Measurements from ENCODE around the gene HSF4.

The HSF4 gene

GRCh38 chr16:67158637-67159600 lies 5.6 kb upstream of the HSF4 start:
- H4K20me1 ChIP-seq (ENCODE audit: low read depth, low read length) = no peaks in the 10 kb centered on the region
- H3K27me3 ChIP-seq (ENCODE audit: low read length) = no peaks in the 10 kb centered on the region
- H2AFZ ChIP-seq (ENCODE audit: low read depth, low read length, severe bottlenecking) = peak overlapping the region; percentile 84
- no peaks in the 10 kb centered on the region for H3K79me2 ChIP-seq (ENCODE audit: insufficient read depth, low read length)
- peak overlapping the region; percentile 78 for H3K4me2 ChIP-seq (ENCODE audit: low read depth, low read length, poor library complexity, severe bottlenecking)
- no peaks in the 10 kb centered on the region for H3K9me3 ChIP-seq (ENCODE audit: insufficient read depth, low read length)
- TF ChIP-seq EZH2phosphoT487 (conservative IDR thresholded peaks at IDR 0.05; ENCODE audit: low read length) (no peak), CTCF (IDR thresholded peaks at IDR 0.05; ENCODE audit: insufficient read depth, low read length, poor library complexity, severe bottlenecking) (no peak)
- H3K4me3 ChIP-seq (ENCODE audit: insufficient read depth, low read length, poor library complexity, severe bottlenecking) = peak overlapping the region; percentile 88
- H3K9me2 ChIP-seq (replicated peaks; ENCODE audit: insufficient read depth, low read length) = no peaks in the 10 kb centered on the region
- no peak overlapping the region for H3K27ac ChIP-seq (ENCODE audit: low read depth, low read length)
- H3K36me3 ChIP-seq (ENCODE audit: low read length) = no peaks in the 10 kb centered on the region
- H3F3A ChIP-seq (ENCODE audit: insufficient read depth) = peaks cover 16% of the 10 kb centered on the region
- peak overlapping the region; percentile 83 for H3K9ac ChIP-seq (ENCODE audit: low read length)

DNA sequence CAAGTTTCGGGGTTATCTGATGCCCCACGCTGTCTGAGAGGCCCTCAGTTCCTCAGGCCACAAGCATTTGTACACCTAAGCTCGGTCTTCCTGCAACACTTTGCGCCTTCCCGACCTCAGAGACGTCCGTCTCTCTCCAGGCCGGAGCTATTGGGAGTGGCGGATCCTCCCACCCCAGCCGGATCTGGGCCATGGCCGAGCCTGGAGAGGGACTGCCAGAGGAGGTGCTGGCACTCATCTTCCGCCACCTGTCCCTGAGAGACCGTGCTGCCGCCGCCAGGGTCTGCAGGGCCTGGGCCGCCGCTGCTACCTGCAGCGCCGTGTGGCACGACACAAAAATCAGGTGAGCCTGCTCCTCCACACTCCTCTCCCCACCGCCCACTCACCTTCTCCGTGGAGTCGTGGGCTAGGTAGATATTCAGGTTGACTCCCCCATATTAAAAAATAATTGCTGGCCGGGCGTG lies 2.9 kb upstream of the HSF4 start:
- no peaks in the 10 kb centered on the region for H3K9me2 ChIP-seq (replicated peaks; ENCODE audit: insufficient read depth, low read length)
- H3F3A ChIP-seq (ENCODE audit: insufficient read depth) = peaks cover 16% of the 10 kb centered on the region
- no peak overlapping the region for H3K9ac ChIP-seq (ENCODE audit: low read length)
- H3K4me2 ChIP-seq (ENCODE audit: low read depth, low read length, poor library complexity, severe bottlenecking) = peak overlapping the region; percentile 78
- no peak overlapping the region for H2AFZ ChIP-seq (ENCODE audit: low read depth, low read length, severe bottlenecking)
- H4K20me1 ChIP-seq (ENCODE audit: low read depth, low read length) = no peaks in the 10 kb centered on the region
- H3K36me3 ChIP-seq (ENCODE audit: low read length) = no peaks in the 10 kb centered on the region
- no peak overlapping the region for H3K4me3 ChIP-seq (ENCODE audit: insufficient read depth, low read length, poor library complexity, severe bottlenecking)
- no peaks in the 10 kb centered on the region for H3K9me3 ChIP-seq (ENCODE audit: insufficient read depth, low read length)
- H3K27ac ChIP-seq (ENCODE audit: low read depth, low read length) = no peak overlapping the region
- no peaks in the 10 kb centered on the region for H3K79me2 ChIP-seq (ENCODE audit: insufficient read depth, low read length)
- no peaks in the 10 kb centered on the region for H3K27me3 ChIP-seq (ENCODE audit: low read length)
- TF ChIP-seq EZH2phosphoT487 (conservative IDR thresholded peaks at IDR 0.05; ENCODE audit: low read length) (no peak), CTCF (IDR thresholded peaks at IDR 0.05; ENCODE audit: insufficient read depth, low read length, poor library complexity, severe bottlenecking) (no peak)

GRCh38 chr16:67162506-67163163 lies 1.9 kb upstream of the HSF4 start:
- no peak overlapping the region for H2AFZ ChIP-seq (ENCODE audit: low read depth, low read length, severe bottlenecking)
- TF ChIP-seq EZH2phosphoT487 (conservative IDR thresholded peaks at IDR 0.05; ENCODE audit: low read length) = no peak
- TF ChIP-seq CTCF (IDR thresholded peaks at IDR 0.05; ENCODE audit: insufficient read depth, low read length, poor library complexity, severe bottlenecking) = no peak
- H3K9me3 ChIP-seq (ENCODE audit: insufficient read depth, low read length) = no peaks in the 10 kb centered on the region
- H3K27me3 ChIP-seq (ENCODE audit: low read length) = no peaks in the 10 kb centered on the region
- H3K79me2 ChIP-seq (ENCODE audit: insufficient read depth, low read length) = no peaks in the 10 kb centered on the region
- H3K27ac ChIP-seq (ENCODE audit: low read depth, low read length) = no peak overlapping the region
- H3K4me2 ChIP-seq (ENCODE audit: low read depth, low read length, poor library complexity, severe bottlenecking) = no peak overlapping the region
- no peaks in the 10 kb centered on the region for H4K20me1 ChIP-seq (ENCODE audit: low read depth, low read length)
- peaks cover 16% of the 10 kb centered on the region for H3F3A ChIP-seq (ENCODE audit: insufficient read depth)
- no peak overlapping the region for H3K4me3 ChIP-seq (ENCODE audit: insufficient read depth, low read length, poor library complexity, severe bottlenecking)
- H3K9me2 ChIP-seq (replicated peaks; ENCODE audit: insufficient read depth, low read length) = no peaks in the 10 kb centered on the region
- no peaks in the 10 kb centered on the region for H3K36me3 ChIP-seq (ENCODE audit: low read length)
- H3K9ac ChIP-seq (ENCODE audit: low read length) = no peak overlapping the region

Data from SU-DHL-6 (cell line).